ENCODE measurements around the gene ADPRHL1.
"Not testable (repeated sequence)": the region's sequence is repeated elsewhere in the genome, so short reads cannot be mapped to it uniquely, and the experiment has no call there.

ADPRHL1 gene

GRCh38 chr13:113374511-113375175, 78.6 kb downstream of the ADPRHL1 start:
- ChIA-PET POLR2A (no interaction called here), CTCF (interaction anchor here (1.0 kb wide), 1 partner anchor 19 kb away, joined by 3 read pairs; no protein-coding TSS in a partner anchor)
- TF ChIP-seq CTCF (IDR thresholded peaks at IDR 0.05; ENCODE audit: insufficient read depth, low read length, missing control alignments), result no peak
- no peak for DNase-seq (ENCODE audit: low read depth, low spot score)
- H3K4me3 ChIP-seq (ENCODE audit: low read depth, low read length), result no peak overlapping the region

- H3K4me3 ChIP-seq (ENCODE audit: low read depth, low read length), result no peak overlapping the region
- DNase-seq (ENCODE audit: low read depth, low spot score), result no peak
- CTCF ChIA-PET, result interaction anchor here (1.0 kb wide), 1 partner anchor 20 kb away, joined by 3 read pairs; no protein-coding TSS in a partner anchor
- POLR2A ChIA-PET, result no interaction called here
- no peak for TF ChIP-seq CTCF (IDR thresholded peaks at IDR 0.05; ENCODE audit: insufficient read depth, low read length, missing control alignments)
Measured at GRCh38 chr13:113373811-113374485, 79.3 kb downstream of the ADPRHL1 start.

- H3K4me3 ChIP-seq (ENCODE audit: low read depth, low read length); CTCF ChIA-PET; DNase-seq (ENCODE audit: low read depth, low spot score); POLR2A ChIA-PET: not testable (repeated sequence)
Measured at GRCh38 chr13:113371701-113372100, 81.6 kb downstream of the ADPRHL1 start.

GRCh38 chr13:113371061-113371460, 82.2 kb downstream of the ADPRHL1 start:
- ChIA-PET POLR2A (no interaction called here), CTCF (no interaction called here)
- no peak for TF ChIP-seq CTCF (IDR thresholded peaks at IDR 0.05; ENCODE audit: insufficient read depth, low read length, missing control alignments)
- DNase-seq (ENCODE audit: low read depth, low spot score), result no peak
- no peak overlapping the region for H3K4me3 ChIP-seq (ENCODE audit: low read depth, low read length)

- H3K4me3 ChIP-seq (ENCODE audit: low read depth, low read length), result no peak overlapping the region
- no peak for DNase-seq (ENCODE audit: low read depth, low spot score)
- ChIA-PET POLR2A (no interaction called here), CTCF (interaction anchor here (0.9 kb wide), 1 partner anchor 10 kb away, joined by 3 read pairs; no protein-coding TSS in a partner anchor)
- TF ChIP-seq CTCF (IDR thresholded peaks at IDR 0.05; ENCODE audit: insufficient read depth, low read length, missing control alignments), result no peak
Measured at GRCh38 chr13:113369881-113370280, 83.4 kb downstream of the ADPRHL1 start.

GRCh38 chr13:113369189-113369588, 84.1 kb downstream of the ADPRHL1 start:
- no peak for DNase-seq (ENCODE audit: low read depth, low spot score)
- TF ChIP-seq CTCF (IDR thresholded peaks at IDR 0.05; ENCODE audit: insufficient read depth, low read length, missing control alignments), result no peak
- POLR2A ChIA-PET, result no interaction called here
- CTCF ChIA-PET, result interaction anchor here (0.9 kb wide), 1 partner anchor 9 kb away, joined by 3 read pairs; no protein-coding TSS in a partner anchor
- no peak overlapping the region for H3K4me3 ChIP-seq (ENCODE audit: low read depth, low read length)

GRCh38 chr13:113368353-113368752, 84.9 kb downstream of the ADPRHL1 start:
- POLR2A ChIA-PET; CTCF ChIA-PET; H3K4me3 ChIP-seq (ENCODE audit: low read depth, low read length); DNase-seq (ENCODE audit: low read depth, low spot score): not testable (repeated sequence)
